ENCODE measurements around the gene ZNF740. TPM values are rescaled to one million over a fixed set of nuclear protein-coding genes. Genes with fewer than 3 reads are reported as not detected.

Gene ZNF740
- total RNA-seq, 4 donors from 2014 or later = 11.2 to 21.8 (median 16.5) TPM

GRCh38 chr12:53147653-53148052 lies 32.9 kb upstream of the ZNF740 start:
- DNase-seq (ENCODE audit: low spot score) = no peak
- ATAC-seq (ENCODE audit: low FRiP score) = no peak
- TF ChIP-seq CTCF (IDR thresholded peaks at IDR 0.05) = no peak

- DNase-seq (ENCODE audit: low spot score) (no peak), ATAC-seq (ENCODE audit: low FRiP score) (no peak)
- no peak for TF ChIP-seq CTCF (IDR thresholded peaks at IDR 0.05)
Measured at GRCh38 chr12:53151039-53151438, 29.5 kb upstream of the ZNF740 start.

- no peak for DNase-seq (ENCODE audit: low spot score)
- no peak for ATAC-seq (ENCODE audit: low FRiP score)
- no peak for TF ChIP-seq CTCF (IDR thresholded peaks at IDR 0.05)
Measured at GRCh38 chr12:53152390-53152789, 28.1 kb upstream of the ZNF740 start.

- peak; percentile 93 for DNase-seq (ENCODE audit: low spot score)
- ATAC-seq (ENCODE audit: low FRiP score) = peak; percentile 80
- peak in 1 of 3 donors; percentile 94 for TF ChIP-seq CTCF (IDR thresholded peaks at IDR 0.05)
Measured at GRCh38 chr12:53159195-53159839, 21.2 kb upstream of the ZNF740 start.

GRCh38 chr12:53160000-53160399 lies 20.5 kb upstream of the ZNF740 start:
- DNase-seq (ENCODE audit: low spot score) (no peak), ATAC-seq (ENCODE audit: low FRiP score) (no peak)

GRCh38 chr12:53160673-53161072 lies 19.8 kb upstream of the ZNF740 start:
- ATAC-seq (ENCODE audit: low FRiP score) (no peak), DNase-seq (ENCODE audit: low spot score) (no peak)
- no peak for TF ChIP-seq CTCF (IDR thresholded peaks at IDR 0.05)

More at GRCh38 chr12:53160000-53160399, 20.5 kb upstream of the ZNF740 start:
- TF ChIP-seq CTCF (IDR thresholded peaks at IDR 0.05) = no peak
